T-helper 2 cell treated with Interferon-gamma antibody and Interleukin-4, amounts not matched to agents 5 μg/mL and 100 μg/mL, for 36 hours (primary cell): ENCODE results near the gene SDK1.

ENCODE experiments used
- DNase-seq: peaks from one replicate; pipeline ENCODE4 v3.0.0; 2021; ENCODE audit warnings: low spot score
- H3K27ac Mint-ChIP-seq: one replicate; pipeline ENCODE4 v1.8.0; 2021; ENCODE audit warnings: mild to moderate bottlenecking, mixed read lengths
- H3K27me3 Mint-ChIP-seq: one replicate; pipeline ENCODE4 v1.8.0; 2021; ENCODE audit warnings: low read depth, mixed read lengths
- H3K36me3 Mint-ChIP-seq: one replicate; pipeline ENCODE4 v1.8.0; 2021; ENCODE audit warnings: low read depth, mixed read lengths
- H3K4me1 Mint-ChIP-seq: one replicate; pipeline ENCODE4 v1.8.0; 2021; ENCODE audit warnings: low read depth, mixed read lengths
- H3K4me3 Mint-ChIP-seq: one replicate; pipeline ENCODE4 v1.8.0; 2022; ENCODE audit warnings: mild to moderate bottlenecking, moderate library complexity, mixed read lengths
- H3K9me3 Mint-ChIP-seq: one replicate; pipeline ENCODE4 v1.8.0; 2021; ENCODE audit warnings: mixed read lengths

SDK1 gene

GRCh38 chr7:4179688-4180380 is 878.8 kb downstream of the SDK1 start:
- DNase-seq, result no peak
- Mint-ChIP-seq H3K4me3 (no peak overlapping the region), H3K36me3 (no peaks in the 10 kb centered on the region), H3K9me3 (no peaks in the 10 kb centered on the region), H3K27me3 (no peaks in the 10 kb centered on the region), H3K4me1 (no peaks in the 10 kb centered on the region), H3K27ac (no peak overlapping the region)

- Mint-ChIP-seq H3K4me1 (no peaks in the 10 kb centered on the region), H3K27ac (no peak overlapping the region), H3K9me3 (no peaks in the 10 kb centered on the region), H3K27me3 (no peaks in the 10 kb centered on the region), H3K4me3 (no peak overlapping the region), H3K36me3 (no peaks in the 10 kb centered on the region)
- DNase-seq, result no peak
Observed at GRCh38 chr7:4181446-4181845, 880.4 kb downstream of the SDK1 start.

GRCh38 chr7:4182605-4183300 is 881.7 kb downstream of the SDK1 start:
- H3K4me3 Mint-ChIP-seq, result no peak overlapping the region
- no peak for DNase-seq
- no peaks in the 10 kb centered on the region for H3K9me3 Mint-ChIP-seq
- no peak overlapping the region for H3K27ac Mint-ChIP-seq
- H3K27me3 Mint-ChIP-seq, result no peaks in the 10 kb centered on the region
- no peaks in the 10 kb centered on the region for H3K36me3 Mint-ChIP-seq
- no peaks in the 10 kb centered on the region for H3K4me1 Mint-ChIP-seq

GRCh38 chr7:4184653-4185052 is 883.6 kb downstream of the SDK1 start:
- Mint-ChIP-seq H3K27ac (no peak overlapping the region), H3K27me3 (no peaks in the 10 kb centered on the region), H3K4me3 (no peak overlapping the region), H3K36me3 (no peaks in the 10 kb centered on the region), H3K9me3 (no peaks in the 10 kb centered on the region), H3K4me1 (no peaks in the 10 kb centered on the region)
- DNase-seq, result no peak

GRCh38 chr7:4185136-4185535 is 884.1 kb downstream of the SDK1 start:
- no peak overlapping the region for H3K4me3 Mint-ChIP-seq
- no peak for DNase-seq
- H3K4me1 Mint-ChIP-seq, result no peaks in the 10 kb centered on the region
- no peaks in the 10 kb centered on the region for H3K27me3 Mint-ChIP-seq
- H3K27ac Mint-ChIP-seq, result no peak overlapping the region
- no peaks in the 10 kb centered on the region for H3K36me3 Mint-ChIP-seq
- H3K9me3 Mint-ChIP-seq, result no peaks in the 10 kb centered on the region

GRCh38 chr7:4185721-4186512 is 884.9 kb downstream of the SDK1 start:
- H3K9me3 Mint-ChIP-seq, result no peaks in the 10 kb centered on the region
- H3K36me3 Mint-ChIP-seq, result no peaks in the 10 kb centered on the region
- no peaks in the 10 kb centered on the region for H3K4me1 Mint-ChIP-seq
- no peak for DNase-seq
- H3K4me3 Mint-ChIP-seq, result no peak overlapping the region
- H3K27me3 Mint-ChIP-seq, result no peaks in the 10 kb centered on the region
- H3K27ac Mint-ChIP-seq, result no peak overlapping the region

- H3K4me3 Mint-ChIP-seq, result no peak overlapping the region
- no peak overlapping the region for H3K27ac Mint-ChIP-seq
- no peaks in the 10 kb centered on the region for H3K27me3 Mint-ChIP-seq
- no peaks in the 10 kb centered on the region for H3K4me1 Mint-ChIP-seq
- no peaks in the 10 kb centered on the region for H3K9me3 Mint-ChIP-seq
- H3K36me3 Mint-ChIP-seq, result no peaks in the 10 kb centered on the region
- DNase-seq, result no peak
Observed at GRCh38 chr7:4186513-4186780, 885.4 kb downstream of the SDK1 start.

GRCh38 chr7:4188651-4189050 is 887.6 kb downstream of the SDK1 start:
- H3K9me3 Mint-ChIP-seq, result no peaks in the 10 kb centered on the region
- no peaks in the 10 kb centered on the region for H3K4me1 Mint-ChIP-seq
- DNase-seq, result no peak
- H3K27me3 Mint-ChIP-seq, result no peaks in the 10 kb centered on the region
- H3K36me3 Mint-ChIP-seq, result no peaks in the 10 kb centered on the region
- no peak overlapping the region for H3K4me3 Mint-ChIP-seq
- H3K27ac Mint-ChIP-seq, result no peak overlapping the region

GRCh38 chr7:4189131-4189570 is 888.1 kb downstream of the SDK1 start:
- no peaks in the 10 kb centered on the region for H3K27me3 Mint-ChIP-seq
- no peak overlapping the region for H3K27ac Mint-ChIP-seq
- H3K36me3 Mint-ChIP-seq, result no peaks in the 10 kb centered on the region
- DNase-seq, result no peak
- no peak overlapping the region for H3K4me3 Mint-ChIP-seq
- H3K4me1 Mint-ChIP-seq, result no peaks in the 10 kb centered on the region
- H3K9me3 Mint-ChIP-seq, result no peaks in the 10 kb centered on the region

- H3K4me1 Mint-ChIP-seq, result no peaks in the 10 kb centered on the region
- DNase-seq, result no peak
- no peak overlapping the region for H3K4me3 Mint-ChIP-seq
- no peaks in the 10 kb centered on the region for H3K36me3 Mint-ChIP-seq
- H3K9me3 Mint-ChIP-seq, result no peaks in the 10 kb centered on the region
- no peak overlapping the region for H3K27ac Mint-ChIP-seq
- H3K27me3 Mint-ChIP-seq, result no peaks in the 10 kb centered on the region
Observed at GRCh38 chr7:4190010-4190981, 889.2 kb downstream of the SDK1 start.

GRCh38 chr7:4191046-4191445 is 890.0 kb downstream of the SDK1 start:
- Mint-ChIP-seq H3K36me3 (no peaks in the 10 kb centered on the region), H3K4me1 (no peaks in the 10 kb centered on the region), H3K4me3 (no peak overlapping the region), H3K27ac (no peak overlapping the region), H3K27me3 (no peaks in the 10 kb centered on the region), H3K9me3 (no peaks in the 10 kb centered on the region)
- no peak for DNase-seq

GRCh38 chr7:4191525-4191924 is 890.5 kb downstream of the SDK1 start:
- H3K4me1 Mint-ChIP-seq, result no peaks in the 10 kb centered on the region
- H3K27me3 Mint-ChIP-seq, result no peaks in the 10 kb centered on the region
- no peak overlapping the region for H3K27ac Mint-ChIP-seq
- no peaks in the 10 kb centered on the region for H3K9me3 Mint-ChIP-seq
- no peaks in the 10 kb centered on the region for H3K36me3 Mint-ChIP-seq
- no peak overlapping the region for H3K4me3 Mint-ChIP-seq
- DNase-seq, result no peak

GRCh38 chr7:4195660-4196059 is 894.6 kb downstream of the SDK1 start:
- no peaks in the 10 kb centered on the region for H3K27me3 Mint-ChIP-seq
- DNase-seq, result no peak
- H3K27ac Mint-ChIP-seq, result no peak overlapping the region
- no peaks in the 10 kb centered on the region for H3K4me1 Mint-ChIP-seq
- no peaks in the 10 kb centered on the region for H3K36me3 Mint-ChIP-seq
- H3K4me3 Mint-ChIP-seq, result no peak overlapping the region
- H3K9me3 Mint-ChIP-seq, result no peaks in the 10 kb centered on the region
